KOPT-K1 (cell line): ENCODE measurements around the gene ARHGAP6.

Source experiments
- H3K27ac ChIP-seq: fragments of 200-600 bp; sonication (generic); 2 replicates; pipeline ENCODE4 v1.5.1; 2016; ENCODE audit warnings: antibody characterized with exemption, mild to moderate bottlenecking, low read depth, low read length; ENCODE audit not compliant: poor library complexity, severe bottlenecking
- H3K36me3 ChIP-seq: fragments of 200-600 bp; sonication (generic); 2 replicates; pipeline ENCODE4 v1.5.1; 2017; ENCODE audit warnings: antibody characterized with exemption, mild to moderate bottlenecking, low read length, moderate library complexity; ENCODE audit not compliant: insufficient read depth
- H3K9me3 ChIP-seq: fragments of 200-600 bp; sonication (generic); 2 replicates; pipeline ENCODE4 v1.5.1; 2017; ENCODE audit warnings: antibody characterized with exemption, low read length, mild to moderate bottlenecking; ENCODE audit not compliant: insufficient read depth, poor library complexity, severe bottlenecking

The ARHGAP6 gene

DNA sequence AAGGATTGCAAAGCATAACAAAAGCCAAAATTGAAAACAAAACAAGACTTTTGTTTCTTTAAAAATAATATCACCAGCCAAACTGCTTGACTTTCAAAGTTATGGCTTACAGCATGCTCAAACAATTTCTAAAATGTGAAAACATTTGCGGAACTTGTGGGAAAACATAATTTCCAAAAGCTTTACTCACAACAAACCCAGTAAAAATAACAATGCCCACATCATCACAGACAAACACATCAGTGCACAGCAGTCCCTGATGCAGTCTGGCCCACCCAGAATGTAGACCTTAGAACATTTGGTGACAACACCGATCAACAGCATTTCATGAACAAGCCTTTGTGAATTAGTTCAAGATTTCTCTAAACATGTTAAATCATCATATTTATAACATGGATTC lies 98.9 kb downstream of the ARHGAP6 start:
- no peak overlapping the region for H3K27ac ChIP-seq
- no peaks in the 10 kb centered on the region for H3K9me3 ChIP-seq
- H3K36me3 ChIP-seq: no peaks in the 10 kb centered on the region

DNA sequence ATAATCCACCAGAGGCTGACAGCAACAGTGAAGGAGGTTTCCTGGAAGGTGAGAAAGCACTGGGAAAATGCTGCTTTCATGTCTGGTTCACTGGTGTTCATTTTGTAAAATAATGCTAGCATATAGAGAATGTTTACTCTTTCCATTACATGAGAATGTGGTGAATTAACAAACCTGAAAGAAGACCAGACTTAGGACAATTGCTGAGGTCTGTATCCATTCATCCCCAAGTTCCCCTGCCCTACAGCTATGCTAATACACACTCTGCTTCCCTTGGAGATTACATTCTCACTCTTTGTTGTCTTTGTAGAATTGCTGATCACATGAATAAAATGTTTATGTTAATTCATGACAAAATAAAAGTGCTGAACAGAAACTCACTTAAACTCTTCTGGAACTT lies 99.5 kb downstream of the ARHGAP6 start:
- H3K9me3 ChIP-seq: no peaks in the 10 kb centered on the region
- H3K27ac ChIP-seq: no peak overlapping the region
- H3K36me3 ChIP-seq: no peaks in the 10 kb centered on the region

DNA sequence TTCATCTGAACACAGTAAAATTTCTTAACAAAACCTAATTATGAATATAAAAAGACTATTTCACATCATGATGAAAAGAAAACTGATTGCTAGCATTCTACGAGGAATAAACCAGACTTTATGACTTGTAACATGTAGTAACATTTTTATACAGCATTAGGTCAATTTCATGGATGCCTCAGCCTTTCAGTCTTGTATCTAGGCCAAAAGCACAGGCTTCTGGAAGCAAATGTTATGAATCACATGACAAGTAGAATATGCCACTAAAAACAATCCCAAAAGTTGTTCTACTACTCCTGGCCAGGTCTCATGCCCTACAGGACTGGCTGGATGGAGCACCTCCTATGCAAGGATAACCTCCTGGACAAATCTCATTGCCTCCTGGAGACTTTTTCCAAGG lies 101.2 kb downstream of the ARHGAP6 start:
- no peak overlapping the region for H3K27ac ChIP-seq
- no peaks in the 10 kb centered on the region for H3K36me3 ChIP-seq
- H3K9me3 ChIP-seq: no peaks in the 10 kb centered on the region

DNA sequence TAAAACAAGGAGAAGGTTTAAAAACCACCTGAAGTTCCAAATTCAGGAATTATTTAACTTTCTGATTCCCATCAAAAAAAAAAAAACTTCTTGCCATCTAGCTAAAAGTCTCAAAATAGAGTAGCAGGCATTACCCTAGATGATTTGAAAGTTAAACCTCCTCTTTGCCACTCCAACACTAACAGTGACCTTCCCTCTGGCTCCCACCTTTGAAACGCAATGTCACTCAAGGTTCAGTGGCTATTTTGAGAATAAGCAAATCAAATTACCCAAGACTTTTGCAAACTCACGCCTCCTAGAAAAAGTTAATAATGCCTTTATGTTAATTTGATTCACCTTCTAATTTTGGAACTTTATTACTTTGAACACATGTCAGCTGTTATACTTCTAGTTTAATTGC lies 103.2 kb downstream of the ARHGAP6 start:
- no peak overlapping the region for H3K27ac ChIP-seq
- no peaks in the 10 kb centered on the region for H3K36me3 ChIP-seq
- H3K9me3 ChIP-seq: no peaks in the 10 kb centered on the region

DNA sequence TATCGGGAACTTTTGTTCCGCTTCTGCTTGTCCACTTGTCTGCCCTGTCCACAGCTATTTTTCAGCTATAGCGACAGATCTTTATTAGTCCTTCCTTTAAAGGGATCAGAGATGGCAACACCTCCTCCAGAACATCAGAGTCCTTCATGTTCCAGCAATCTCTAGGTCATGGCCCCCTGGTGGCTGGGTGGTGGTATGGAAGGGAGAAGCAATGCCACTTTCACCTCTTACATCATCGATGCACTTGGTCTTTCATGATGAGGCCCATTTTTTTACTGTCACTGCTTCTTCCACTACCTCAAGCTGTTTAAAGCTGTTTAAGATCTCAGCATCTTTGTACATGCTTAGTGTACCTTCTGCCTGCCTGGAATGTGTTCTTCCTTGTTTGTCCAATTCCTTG lies 106.7 kb downstream of the ARHGAP6 start:
- Histone ChIP-seq H3K36me3 (no peaks in the 10 kb centered on the region), H3K9me3 (no peaks in the 10 kb centered on the region), H3K27ac (no peak overlapping the region)

DNA sequence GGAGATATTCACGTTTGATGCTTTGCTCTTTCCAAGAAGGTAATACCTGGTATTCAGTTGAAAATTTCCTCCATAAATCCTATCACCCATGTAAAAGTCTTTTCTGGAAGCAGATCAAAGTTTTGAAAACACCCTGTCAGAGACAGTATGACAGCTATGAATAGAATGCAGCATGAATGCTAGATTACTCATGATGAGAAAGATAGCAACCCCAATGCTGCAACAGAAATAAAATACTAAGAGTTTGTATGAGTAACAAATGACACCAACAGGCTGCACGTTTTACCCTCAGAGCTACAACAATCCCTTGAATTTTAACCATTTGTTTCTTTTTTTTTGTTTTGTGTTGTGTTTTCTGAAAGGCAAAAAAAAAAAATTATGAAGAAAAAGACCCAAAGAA lies 108.6 kb downstream of the ARHGAP6 start:
- H3K27ac ChIP-seq: no peak overlapping the region
- no peaks in the 10 kb centered on the region for H3K36me3 ChIP-seq
- no peaks in the 10 kb centered on the region for H3K9me3 ChIP-seq

DNA sequence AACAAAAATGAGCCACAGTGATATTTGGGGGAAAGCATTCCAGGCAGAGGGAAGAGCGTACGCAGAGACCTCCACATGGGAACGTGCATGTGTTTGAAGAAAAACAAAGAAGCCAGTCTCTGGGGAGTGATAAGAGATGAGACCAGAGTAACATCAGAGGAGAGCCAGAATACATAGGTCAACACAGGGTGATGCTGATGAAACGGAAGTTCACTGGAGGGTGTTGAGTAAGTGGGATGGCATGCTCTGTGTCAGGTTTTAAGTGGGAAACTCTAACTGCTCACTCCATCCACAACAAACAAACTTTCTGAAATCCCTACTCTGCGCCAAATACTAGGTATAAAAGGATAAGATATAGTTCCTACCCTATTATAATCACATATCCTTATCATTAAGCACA lies 110.0 kb downstream of the ARHGAP6 start:
- Histone ChIP-seq H3K27ac (no peak overlapping the region), H3K9me3 (no peaks in the 10 kb centered on the region), H3K36me3 (no peaks in the 10 kb centered on the region)

DNA sequence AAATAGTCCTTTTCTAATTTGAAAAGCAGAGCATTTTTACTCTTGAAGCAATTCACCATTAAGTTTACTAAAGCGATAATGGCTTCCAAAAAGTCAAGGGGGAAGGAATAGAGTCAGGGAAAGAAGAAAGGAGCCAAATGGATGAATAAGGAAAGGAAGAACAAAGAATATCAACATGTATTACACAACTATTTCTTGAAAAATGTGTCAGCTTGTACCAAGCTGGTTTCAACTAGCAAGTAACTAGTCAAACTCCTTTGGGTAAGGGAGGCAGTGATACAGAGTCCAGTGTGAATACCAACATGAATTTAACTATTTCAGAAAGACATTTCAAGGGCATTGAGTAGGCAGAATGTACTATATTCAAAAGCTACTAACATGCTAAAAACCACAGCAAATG lies 112.1 kb downstream of the ARHGAP6 start:
- H3K27ac ChIP-seq: no peak overlapping the region
- no peaks in the 10 kb centered on the region for H3K36me3 ChIP-seq
- no peaks in the 10 kb centered on the region for H3K9me3 ChIP-seq

DNA sequence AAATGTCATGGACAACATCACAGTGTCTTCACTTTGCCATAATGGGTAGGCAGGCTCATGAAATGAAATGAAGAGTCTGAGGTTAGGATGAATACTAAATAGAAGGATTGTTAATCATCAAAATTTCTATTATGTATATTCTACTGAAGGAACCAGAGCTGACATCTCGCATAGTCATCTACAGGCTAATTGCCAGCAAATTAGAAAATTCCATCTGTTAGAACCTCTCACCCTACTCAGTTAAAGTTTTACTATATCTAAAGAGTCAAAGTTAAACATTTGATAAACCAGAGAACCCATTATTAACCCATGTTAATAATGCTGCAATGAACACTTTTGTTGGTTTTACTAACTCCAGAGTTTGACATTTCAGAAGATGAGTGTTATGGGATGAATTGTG lies 114.6 kb downstream of the ARHGAP6 start:
- no peaks in the 10 kb centered on the region for H3K36me3 ChIP-seq
- no peaks in the 10 kb centered on the region for H3K9me3 ChIP-seq
- no peak overlapping the region for H3K27ac ChIP-seq

DNA sequence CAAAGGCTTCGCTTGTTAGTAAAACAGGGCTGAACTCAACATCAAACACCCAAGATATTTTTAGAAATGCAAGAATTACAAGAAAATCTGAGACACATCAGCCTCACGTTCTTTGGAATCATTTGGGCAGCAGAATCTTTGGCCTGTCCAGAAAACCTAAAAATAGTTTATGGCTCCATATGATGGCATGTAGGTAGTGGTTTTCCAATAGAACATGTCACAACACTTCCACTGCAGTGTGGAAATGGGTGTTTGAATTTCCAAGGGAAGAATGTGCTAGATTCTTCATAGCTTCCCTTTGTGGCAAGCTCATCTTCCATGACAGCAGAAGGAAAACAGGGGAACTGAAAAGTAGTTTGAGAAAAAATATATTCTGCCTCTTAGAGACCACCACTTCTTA lies 118.8 kb downstream of the ARHGAP6 start:
- H3K27ac ChIP-seq: no peak overlapping the region
- H3K36me3 ChIP-seq: no peaks in the 10 kb centered on the region
- H3K9me3 ChIP-seq: no peaks in the 10 kb centered on the region

DNA sequence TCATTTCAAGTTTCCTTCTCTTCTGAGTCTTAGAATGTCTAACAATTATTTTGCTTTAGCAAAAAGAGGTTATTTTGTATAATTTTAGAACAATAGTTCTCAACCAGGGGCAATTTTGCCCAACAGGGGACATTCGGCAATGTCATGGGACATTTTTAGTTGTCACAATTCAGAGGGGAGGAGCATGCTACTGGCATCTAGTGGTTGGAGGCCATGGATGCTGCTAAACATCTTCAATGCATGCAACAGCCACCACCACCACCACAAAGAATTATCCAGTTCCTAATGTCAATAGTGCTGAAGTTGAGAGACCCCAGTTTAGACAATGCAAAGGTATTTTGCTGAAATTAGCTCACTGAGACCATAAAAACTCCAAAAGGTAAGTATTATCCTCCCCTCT lies 122.5 kb downstream of the ARHGAP6 start:
- Histone ChIP-seq H3K27ac (no peak overlapping the region), H3K9me3 (no peaks in the 10 kb centered on the region)

DNA sequence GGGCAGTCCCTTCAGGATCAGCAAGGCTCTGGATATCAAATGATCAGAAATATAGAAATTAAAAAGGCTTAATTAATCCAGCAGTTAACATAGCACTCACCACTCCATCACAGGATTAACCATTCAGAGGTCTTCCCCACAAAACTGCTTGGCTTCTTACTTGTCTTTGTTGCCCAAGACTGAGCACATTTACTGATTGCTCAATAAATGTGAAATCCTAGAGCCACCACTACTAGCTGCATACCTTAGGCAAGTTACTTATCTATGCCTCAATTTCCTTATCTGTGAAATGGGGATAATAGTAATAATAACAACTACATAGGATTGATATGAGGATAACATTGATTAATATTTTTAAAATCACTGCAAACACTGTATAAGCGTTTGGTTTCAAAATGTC lies 124.2 kb downstream of the ARHGAP6 start:
- Histone ChIP-seq H3K27ac (no peak overlapping the region), H3K36me3 (no peaks in the 10 kb centered on the region), H3K9me3 (no peaks in the 10 kb centered on the region)

More for the DNA sequence above, 122.5 kb downstream of the ARHGAP6 start:
- H3K36me3 ChIP-seq: no peaks in the 10 kb centered on the region

DNA sequence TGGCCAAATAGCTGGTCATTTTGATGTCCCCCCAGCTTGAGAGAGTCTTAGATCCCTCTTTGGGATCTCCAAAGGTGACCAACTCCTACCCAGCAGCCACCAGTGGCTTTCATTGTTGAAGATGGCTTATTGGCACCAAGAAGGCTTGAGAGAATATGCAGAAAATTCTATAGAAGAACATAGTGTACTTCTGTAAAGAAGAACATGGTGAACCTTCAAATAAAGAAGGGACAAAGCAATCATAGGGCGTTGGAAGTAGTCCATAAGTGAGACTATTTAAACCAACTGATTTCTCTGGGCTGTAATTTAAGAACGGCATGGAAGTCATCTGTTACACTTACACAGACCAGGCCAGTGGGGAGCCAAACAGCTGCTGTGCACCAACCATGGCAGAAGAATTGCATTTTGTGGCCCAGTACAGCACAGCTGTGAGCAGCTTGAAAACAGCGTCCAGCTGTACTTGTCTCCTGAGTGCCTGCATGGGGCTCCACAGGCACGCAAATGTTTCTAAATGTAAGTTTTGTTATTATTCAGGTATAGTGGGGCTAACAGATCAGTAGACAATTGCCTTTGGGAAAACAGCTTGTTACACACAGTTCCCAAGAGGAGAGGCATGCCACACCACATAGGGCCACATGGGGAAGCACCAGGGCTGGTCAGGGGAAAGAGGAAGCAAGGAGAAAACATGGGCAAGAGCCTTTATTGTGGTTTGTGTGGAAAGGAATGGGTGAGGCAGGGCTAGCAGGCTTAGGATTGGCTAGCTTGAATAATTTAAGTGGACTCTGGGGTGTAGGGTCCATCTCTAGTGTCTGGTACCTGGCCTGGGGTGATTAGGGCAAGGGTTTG lies 125.0 kb downstream of the ARHGAP6 start:
- no peaks in the 10 kb centered on the region for H3K9me3 ChIP-seq
- H3K36me3 ChIP-seq: no peaks in the 10 kb centered on the region
- no peak overlapping the region for H3K27ac ChIP-seq

DNA sequence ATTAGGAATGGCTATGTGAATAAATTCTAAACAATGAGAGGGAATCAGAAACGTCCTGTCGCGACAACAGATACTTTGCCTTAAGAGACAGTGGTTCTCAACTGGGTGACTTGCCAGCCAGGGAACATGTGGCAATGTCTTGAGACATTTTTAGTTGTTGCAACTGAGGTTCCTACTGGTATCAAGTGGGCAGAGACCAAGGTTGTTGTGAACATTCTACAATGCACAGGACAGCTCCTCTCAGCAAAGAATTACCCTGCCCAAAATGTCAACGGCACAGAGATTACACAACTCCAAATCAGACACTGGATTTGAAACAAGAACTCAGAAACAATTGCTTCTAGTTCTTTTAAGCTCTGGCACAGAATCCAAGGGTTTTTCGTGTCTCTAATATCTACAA lies 128.6 kb downstream of the ARHGAP6 start:
- Histone ChIP-seq H3K36me3 (no peaks in the 10 kb centered on the region), H3K27ac (no peak overlapping the region), H3K9me3 (no peaks in the 10 kb centered on the region)

DNA sequence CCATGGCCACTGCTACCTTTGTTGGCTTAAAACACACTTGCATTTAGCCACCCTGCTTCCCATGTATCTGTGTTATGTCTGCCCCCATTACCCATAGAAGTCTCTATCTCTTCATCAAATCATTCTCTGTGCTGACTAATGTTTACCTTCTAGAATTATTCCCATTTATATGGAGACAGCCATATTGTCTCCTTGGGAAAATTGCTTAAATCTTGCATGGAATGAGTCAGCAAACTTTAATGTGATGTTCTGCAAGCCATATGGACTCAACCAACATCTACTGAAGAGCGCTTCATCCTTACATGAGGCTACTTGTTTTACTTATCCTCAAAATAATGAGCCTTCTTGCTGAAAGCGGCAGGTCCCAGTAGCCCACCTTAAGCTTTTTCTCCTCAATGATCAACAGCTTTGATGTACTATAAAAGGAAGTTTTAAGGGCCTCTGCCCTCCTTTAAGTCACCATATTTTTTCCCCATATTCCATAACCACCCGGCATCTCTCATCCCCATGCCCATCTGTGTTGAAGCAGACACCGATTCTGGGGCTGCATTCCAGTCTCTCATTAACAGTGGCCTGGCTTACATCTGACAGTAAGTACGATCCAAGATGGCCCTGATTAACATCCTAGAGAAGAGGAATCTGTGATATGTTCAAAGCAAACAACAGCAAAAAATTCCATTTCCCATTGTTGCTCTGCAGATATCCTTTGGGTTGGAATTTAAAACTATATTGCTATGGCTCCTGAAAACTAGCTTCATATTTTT lies 130.4 kb downstream of the ARHGAP6 start:
- no peaks in the 10 kb centered on the region for H3K36me3 ChIP-seq

DNA sequence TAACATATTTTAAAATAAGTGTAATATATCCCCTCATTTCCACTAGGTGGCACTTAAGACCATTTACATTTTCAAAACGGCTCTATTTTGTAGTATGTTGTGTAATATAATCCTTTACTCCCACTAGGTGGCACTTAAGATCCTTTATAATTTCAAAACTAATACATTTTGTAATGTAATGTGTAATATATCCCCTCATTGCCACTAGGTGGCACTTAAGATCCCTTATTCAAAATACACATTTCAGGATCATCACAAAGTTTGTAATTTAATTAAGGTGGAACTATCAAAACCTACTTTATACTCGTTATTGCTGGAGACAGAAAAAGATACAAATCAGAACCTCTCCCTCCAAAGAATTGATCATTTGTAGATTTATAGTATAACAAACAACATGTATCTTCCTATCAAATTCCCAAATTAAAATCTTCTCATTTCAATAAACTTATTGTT lies 132.5 kb downstream of the ARHGAP6 start:
- Histone ChIP-seq H3K9me3 (no peaks in the 10 kb centered on the region), H3K36me3 (no peaks in the 10 kb centered on the region), H3K27ac (no peak overlapping the region)

More for the DNA sequence above, 130.4 kb downstream of the ARHGAP6 start:
- H3K9me3 ChIP-seq: no peaks in the 10 kb centered on the region
- H3K27ac ChIP-seq: no peak overlapping the region
